ENCODE results near the gene BEND2.

DNA sequence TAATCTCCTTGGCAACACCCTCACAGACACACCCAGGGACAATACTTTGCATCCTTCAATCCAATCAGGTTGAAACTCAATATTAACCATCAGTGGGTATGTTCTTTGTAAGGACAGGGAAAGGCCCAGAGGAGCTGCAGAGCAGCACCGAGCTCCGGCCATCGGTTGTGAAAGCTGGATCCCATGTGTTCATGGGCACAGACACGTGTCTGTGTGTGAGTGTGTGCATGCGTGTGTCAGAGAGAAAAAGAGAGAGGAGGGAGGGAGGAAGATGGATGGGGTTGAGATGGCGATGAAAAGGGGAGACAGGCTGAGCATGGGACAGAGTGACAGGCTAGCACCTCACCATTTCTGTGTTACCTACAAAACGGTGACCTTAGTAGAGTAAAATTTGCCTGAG lies 6.8 kb upstream of the BEND2 start:
- TF ChIP-seq, protein P1, sequence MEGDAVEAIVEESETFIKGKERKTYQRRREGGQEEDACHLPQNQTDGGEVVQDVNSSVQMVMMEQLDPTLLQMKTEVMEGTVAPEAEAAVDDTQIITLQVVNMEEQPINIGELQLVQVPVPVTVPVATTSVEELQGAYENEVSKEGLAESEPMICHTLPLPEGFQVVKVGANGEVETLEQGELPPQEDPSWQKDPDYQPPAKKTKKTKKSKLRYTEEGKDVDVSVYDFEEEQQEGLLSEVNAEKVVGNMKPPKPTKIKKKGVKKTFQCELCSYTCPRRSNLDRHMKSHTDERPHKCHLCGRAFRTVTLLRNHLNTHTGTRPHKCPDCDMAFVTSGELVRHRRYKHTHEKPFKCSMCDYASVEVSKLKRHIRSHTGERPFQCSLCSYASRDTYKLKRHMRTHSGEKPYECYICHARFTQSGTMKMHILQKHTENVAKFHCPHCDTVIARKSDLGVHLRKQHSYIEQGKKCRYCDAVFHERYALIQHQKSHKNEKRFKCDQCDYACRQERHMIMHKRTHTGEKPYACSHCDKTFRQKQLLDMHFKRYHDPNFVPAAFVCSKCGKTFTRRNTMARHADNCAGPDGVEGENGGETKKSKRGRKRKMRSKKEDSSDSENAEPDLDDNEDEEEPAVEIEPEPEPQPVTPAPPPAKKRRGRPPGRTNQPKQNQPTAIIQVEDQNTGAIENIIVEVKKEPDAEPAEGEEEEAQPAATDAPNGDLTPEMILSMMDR (IDR thresholded peaks at IDR 0.05 in 4 of 5, conservative IDR thresholded peaks at IDR 0.05 in 1 of 5) = no peak
- TF ChIP-seq POLR2A (IDR thresholded peaks at IDR 0.05) = no peak
